ENCODE results near the gene CWC27.

DNA sequence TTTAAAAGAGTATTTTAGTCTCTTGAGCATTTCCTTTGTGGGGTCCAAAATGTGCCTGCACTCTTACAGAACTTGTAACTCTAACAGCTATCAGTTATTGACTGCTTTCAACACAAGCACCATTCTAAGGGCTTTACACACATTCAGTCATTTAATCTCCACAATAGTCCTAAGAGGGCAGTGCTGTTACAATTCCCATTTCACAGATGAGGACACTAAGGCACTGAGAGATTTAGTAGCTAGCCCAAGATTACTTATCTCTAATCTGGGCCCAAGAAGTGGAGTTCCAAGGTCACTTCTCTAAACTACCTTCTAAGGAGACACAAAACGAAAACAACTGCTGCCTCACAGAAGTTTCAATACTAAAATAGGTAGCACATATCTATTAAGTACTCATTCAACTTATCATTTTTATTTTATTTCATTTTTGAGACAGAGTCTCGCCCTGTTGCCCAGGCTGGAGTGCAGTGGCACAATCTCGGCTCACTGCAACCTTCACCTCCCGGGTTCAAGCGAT is 275.2 kb downstream of the CWC27 start:
- TF ChIP-seq, protein P1, sequence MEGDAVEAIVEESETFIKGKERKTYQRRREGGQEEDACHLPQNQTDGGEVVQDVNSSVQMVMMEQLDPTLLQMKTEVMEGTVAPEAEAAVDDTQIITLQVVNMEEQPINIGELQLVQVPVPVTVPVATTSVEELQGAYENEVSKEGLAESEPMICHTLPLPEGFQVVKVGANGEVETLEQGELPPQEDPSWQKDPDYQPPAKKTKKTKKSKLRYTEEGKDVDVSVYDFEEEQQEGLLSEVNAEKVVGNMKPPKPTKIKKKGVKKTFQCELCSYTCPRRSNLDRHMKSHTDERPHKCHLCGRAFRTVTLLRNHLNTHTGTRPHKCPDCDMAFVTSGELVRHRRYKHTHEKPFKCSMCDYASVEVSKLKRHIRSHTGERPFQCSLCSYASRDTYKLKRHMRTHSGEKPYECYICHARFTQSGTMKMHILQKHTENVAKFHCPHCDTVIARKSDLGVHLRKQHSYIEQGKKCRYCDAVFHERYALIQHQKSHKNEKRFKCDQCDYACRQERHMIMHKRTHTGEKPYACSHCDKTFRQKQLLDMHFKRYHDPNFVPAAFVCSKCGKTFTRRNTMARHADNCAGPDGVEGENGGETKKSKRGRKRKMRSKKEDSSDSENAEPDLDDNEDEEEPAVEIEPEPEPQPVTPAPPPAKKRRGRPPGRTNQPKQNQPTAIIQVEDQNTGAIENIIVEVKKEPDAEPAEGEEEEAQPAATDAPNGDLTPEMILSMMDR (IDR thresholded peaks at IDR 0.05; ENCODE audit: low read length): no peak
- TF ChIP-seq EZH2 (IDR thresholded peaks at IDR 0.05; ENCODE audit: borderline replicate concordance, low read length): no peak
